Ectodermal cell (in vitro differentiated cells): Measurements from ENCODE around the gene GNG2.

Experiments
- H3K27ac ChIP-seq: 2 replicates; pipeline ENCODE4 v1.7.0; 2013; ENCODE audit warnings: mild to moderate bottlenecking, low read depth, low read length; ENCODE audit not compliant: insufficient read depth, poor library complexity, severe bottlenecking
- H3K27me3 ChIP-seq: 2 replicates; pipeline ENCODE4 v1.7.0; 2013; ENCODE audit warnings: mild to moderate bottlenecking, low read length; ENCODE audit not compliant: insufficient read depth, control insufficient read depth, poor library complexity, severe bottlenecking
- H3K36me3 ChIP-seq: one replicate; pipeline ENCODE4 v1.7.0; 2013; ENCODE audit warnings: low read length; ENCODE audit not compliant: control insufficient read depth, insufficient read depth
- H3K4me1 ChIP-seq: one replicate; pipeline ENCODE4 v1.7.0; 2013; ENCODE audit warnings: low read length; ENCODE audit not compliant: control insufficient read depth, insufficient read depth
- H3K4me3 ChIP-seq: 2 replicates; pipeline ENCODE4 v1.7.0; 2013; ENCODE audit warnings: low read depth, low read length, control low read depth; ENCODE audit not compliant: insufficient read depth
- H3K9me3 ChIP-seq: 2 replicates; pipeline ENCODE4 v1.7.0; 2013; ENCODE audit warnings: mild to moderate bottlenecking, low read length, moderate library complexity; ENCODE audit not compliant: control insufficient read depth
- WGBS, 2 experiments: methylation state at CpG; one replicate each; pipeline ENCODE4 v1.1.7; 2013; ENCODE audit warnings: missing lambda C conversion rate in 2 of 2; 5-methylcytosine and 5-hydroxymethylcytosine counted together

Gene GNG2

GRCh38 chr14:51828017-51828797 lies 32.2 kb upstream of the GNG2 start:
- Histone ChIP-seq H3K27ac (no peak overlapping the region), H3K27me3 (no peaks in the 10 kb centered on the region)
- 55 to 57% methylated on average over 8 of the region's 8 CpGs for WGBS, 2 experiments

GRCh38 chr14:51834240-51834639 lies 26.2 kb upstream of the GNG2 start:
- Histone ChIP-seq H3K36me3 (no peaks in the 10 kb centered on the region), H3K27ac (no peak overlapping the region), H3K4me1 (no peaks in the 10 kb centered on the region), H3K9me3 (no peaks in the 10 kb centered on the region), H3K27me3 (no peaks in the 10 kb centered on the region), H3K4me3 (no peak overlapping the region)
- 76 to 87% methylated on average over 8 of the region's 8 CpGs for WGBS, 2 experiments

More at GRCh38 chr14:51828017-51828797, 32.2 kb upstream of the GNG2 start:
- Histone ChIP-seq H3K36me3 (no peaks in the 10 kb centered on the region), H3K4me3 (no peak overlapping the region), H3K4me1 (peaks cover 5% of the 10 kb centered on the region), H3K9me3 (no peaks in the 10 kb centered on the region)

- Histone ChIP-seq H3K4me3 (no peak overlapping the region), H3K27me3 (no peaks in the 10 kb centered on the region), H3K27ac (no peak overlapping the region)
These were observed 24.0 kb upstream of the GNG2 start for GRCh38 chr14:51836417-51836816.

GRCh38 chr14:51844081-51844881 lies 16.1 kb upstream of the GNG2 start:
- H3K27ac ChIP-seq = no peak overlapping the region
- no peak overlapping the region for H3K4me3 ChIP-seq
- no peaks in the 10 kb centered on the region for H3K36me3 ChIP-seq
- H3K27me3 ChIP-seq = no peaks in the 10 kb centered on the region
- WGBS, 2 experiments = 79 to 84% methylated on average over 6 of the region's 6 CpGs
- H3K9me3 ChIP-seq = no peaks in the 10 kb centered on the region
- H3K4me1 ChIP-seq = no peaks in the 10 kb centered on the region

More at GRCh38 chr14:51836417-51836816, 24.0 kb upstream of the GNG2 start:
- Histone ChIP-seq H3K4me1 (no peaks in the 10 kb centered on the region), H3K36me3 (no peaks in the 10 kb centered on the region), H3K9me3 (no peaks in the 10 kb centered on the region)

- H3K27me3 ChIP-seq = no peaks in the 10 kb centered on the region
- no peak overlapping the region for H3K4me3 ChIP-seq
- no peak overlapping the region for H3K27ac ChIP-seq
- 87 to 96% methylated on average over 3 of the region's 3 CpGs for WGBS, 2 experiments
- H3K9me3 ChIP-seq = no peaks in the 10 kb centered on the region
- H3K36me3 ChIP-seq = no peaks in the 10 kb centered on the region
- H3K4me1 ChIP-seq = no peaks in the 10 kb centered on the region
These were observed 14.6 kb upstream of the GNG2 start for GRCh38 chr14:51845811-51846210.

- 26% methylated on average over 15 to 16 of the region's 16 CpGs for WGBS, 2 experiments
- Histone ChIP-seq H3K27ac (peak overlapping the region; percentile 80), H3K4me3 (no peak overlapping the region)
These were observed 13.6 kb upstream of the GNG2 start for GRCh38 chr14:51846631-51847488.

GRCh38 chr14:51847489-51847796 lies 13.0 kb upstream of the GNG2 start:
- Histone ChIP-seq H3K27ac (peak overlapping the region; percentile 80), H3K36me3 (no peaks in the 10 kb centered on the region), H3K27me3 (no peaks in the 10 kb centered on the region), H3K4me3 (no peak overlapping the region), H3K9me3 (no peaks in the 10 kb centered on the region), H3K4me1 (no peaks in the 10 kb centered on the region)
- WGBS, 2 experiments = 91 to 97% methylated on average over 4 of the region's 4 CpGs

More at GRCh38 chr14:51846631-51847488, 13.6 kb upstream of the GNG2 start:
- Histone ChIP-seq H3K9me3 (no peaks in the 10 kb centered on the region), H3K4me1 (no peaks in the 10 kb centered on the region), H3K36me3 (no peaks in the 10 kb centered on the region), H3K27me3 (no peaks in the 10 kb centered on the region)

GRCh38 chr14:51848120-51848519 lies 12.3 kb upstream of the GNG2 start:
- Histone ChIP-seq H3K4me3 (no peak overlapping the region), H3K27ac (no peak overlapping the region), H3K27me3 (no peaks in the 10 kb centered on the region), H3K36me3 (no peaks in the 10 kb centered on the region), H3K9me3 (no peaks in the 10 kb centered on the region), H3K4me1 (no peaks in the 10 kb centered on the region)
- 96 to 97% methylated on average over 4 of the region's 4 CpGs for WGBS, 2 experiments

- Histone ChIP-seq H3K36me3 (no peaks in the 10 kb centered on the region), H3K4me1 (no peaks in the 10 kb centered on the region), H3K27ac (no peak overlapping the region), H3K4me3 (no peak overlapping the region), H3K9me3 (no peaks in the 10 kb centered on the region), H3K27me3 (no peaks in the 10 kb centered on the region)
- WGBS, 2 experiments = 87 to 88% methylated on average over 2 of the region's 2 CpGs
These were observed 11.3 kb upstream of the GNG2 start for GRCh38 chr14:51849097-51849496.

GRCh38 chr14:51850651-51851050 lies 9.8 kb upstream of the GNG2 start:
- 83 to 100% methylated on average over 1 of the region's 1 CpG for WGBS, 2 experiments
- H3K4me1 ChIP-seq = no peaks in the 10 kb centered on the region
- no peak overlapping the region for H3K4me3 ChIP-seq

More at GRCh38 chr14:51850651-51851050, 9.8 kb upstream of the GNG2 start:
- no peak overlapping the region for H3K27ac ChIP-seq
- no peaks in the 10 kb centered on the region for H3K27me3 ChIP-seq
- H3K9me3 ChIP-seq = no peaks in the 10 kb centered on the region
- H3K36me3 ChIP-seq = no peaks in the 10 kb centered on the region
